Measurements from ENCODE around the gene GPS1.

Gene GPS1

GRCh38 chr17:82088838-82089722 lies 37.4 kb downstream of the GPS1 start:
- H3K27me3 ChIP-seq (ENCODE audit: insufficient read depth, low read length) = no peaks in the 10 kb centered on the region
- no peak overlapping the region for H3K4me2 ChIP-seq (ENCODE audit: low read length)
- no peaks in the 10 kb centered on the region for H3K4me1 ChIP-seq (ENCODE audit: insufficient read depth, low read length, severe bottlenecking)
- no peaks in the 10 kb centered on the region for H3K79me2 ChIP-seq (ENCODE audit: insufficient read depth, low read length)
- no peak overlapping the region for H3K27ac ChIP-seq (ENCODE audit: low read depth, low read length, poor library complexity, severe bottlenecking)
- H3K4me3 ChIP-seq (ENCODE audit: low read depth, low read length, poor library complexity, severe bottlenecking) = no peak overlapping the region
- no peak for TF ChIP-seq CTCF (IDR thresholded peaks at IDR 0.05; ENCODE audit: low read length)
- no peak for TF ChIP-seq EZH2 (IDR thresholded peaks at IDR 0.05; ENCODE audit: borderline replicate concordance, low read length)
- no peaks in the 10 kb centered on the region for H3F3A ChIP-seq (ENCODE audit: insufficient read depth, low read length)
- H3K9ac ChIP-seq (ENCODE audit: low read length) = no peak overlapping the region
- no peak overlapping the region for H2AFZ ChIP-seq (ENCODE audit: low read length)
- no peaks in the 10 kb centered on the region for H3K9me2 ChIP-seq (ENCODE audit: low read depth, low read length)
- H3K9me3 ChIP-seq (ENCODE audit: low read length) = no peaks in the 10 kb centered on the region
- H3K36me3 ChIP-seq (ENCODE audit: insufficient read depth, low read length) = peaks cover 99% of the 10 kb centered on the region
- no peaks in the 10 kb centered on the region for H4K20me1 ChIP-seq (ENCODE audit: insufficient read depth, low read length)

- H3K4me1 ChIP-seq (ENCODE audit: insufficient read depth, low read length, severe bottlenecking) = no peaks in the 10 kb centered on the region
- H4K20me1 ChIP-seq (ENCODE audit: insufficient read depth, low read length) = no peaks in the 10 kb centered on the region
- no peaks in the 10 kb centered on the region for H3K9me2 ChIP-seq (ENCODE audit: low read depth, low read length)
- H3K4me2 ChIP-seq (ENCODE audit: low read length) = no peak overlapping the region
- H3K4me3 ChIP-seq (ENCODE audit: low read depth, low read length, poor library complexity, severe bottlenecking) = no peak overlapping the region
- H3K9ac ChIP-seq (ENCODE audit: low read length) = no peak overlapping the region
- H2AFZ ChIP-seq (ENCODE audit: low read length) = no peak overlapping the region
- no peak for TF ChIP-seq CTCF (IDR thresholded peaks at IDR 0.05; ENCODE audit: low read length)
- peaks cover 94% of the 10 kb centered on the region for H3K36me3 ChIP-seq (ENCODE audit: insufficient read depth, low read length)
- H3K27ac ChIP-seq (ENCODE audit: low read depth, low read length, poor library complexity, severe bottlenecking) = no peak overlapping the region
- no peaks in the 10 kb centered on the region for H3K79me2 ChIP-seq (ENCODE audit: insufficient read depth, low read length)
- H3K9me3 ChIP-seq (ENCODE audit: low read length) = no peaks in the 10 kb centered on the region
- H3K27me3 ChIP-seq (ENCODE audit: insufficient read depth, low read length) = no peaks in the 10 kb centered on the region
- H3F3A ChIP-seq (ENCODE audit: insufficient read depth, low read length) = no peaks in the 10 kb centered on the region
Observed at GRCh38 chr17:82089723-82090548, 38.2 kb downstream of the GPS1 start.

GRCh38 chr17:82090549-82091263 lies 39.0 kb downstream of the GPS1 start:
- H3K27me3 ChIP-seq (ENCODE audit: insufficient read depth, low read length) = no peaks in the 10 kb centered on the region
- no peak overlapping the region for H2AFZ ChIP-seq (ENCODE audit: low read length)
- H4K20me1 ChIP-seq (ENCODE audit: insufficient read depth, low read length) = no peaks in the 10 kb centered on the region
- no peaks in the 10 kb centered on the region for H3K9me2 ChIP-seq (ENCODE audit: low read depth, low read length)
- no peak overlapping the region for H3K4me3 ChIP-seq (ENCODE audit: low read depth, low read length, poor library complexity, severe bottlenecking)
- peaks cover under 1% of the 10 kb centered on the region for H3K4me1 ChIP-seq (ENCODE audit: insufficient read depth, low read length, severe bottlenecking)
- TF ChIP-seq EZH2 (IDR thresholded peaks at IDR 0.05; ENCODE audit: borderline replicate concordance, low read length) (no peak), CTCF (IDR thresholded peaks at IDR 0.05; ENCODE audit: low read length) (no peak)
- no peak overlapping the region for H3K4me2 ChIP-seq (ENCODE audit: low read length)
- H3K9me3 ChIP-seq (ENCODE audit: low read length) = no peaks in the 10 kb centered on the region
- peaks cover 94% of the 10 kb centered on the region for H3K36me3 ChIP-seq (ENCODE audit: insufficient read depth, low read length)
- no peak overlapping the region for H3K9ac ChIP-seq (ENCODE audit: low read length)
- H3F3A ChIP-seq (ENCODE audit: insufficient read depth, low read length) = no peaks in the 10 kb centered on the region
- 0 out of 2 replicates have a peak, but pooled peaks cover 1% of the 10 kb centered on the region for H3K79me2 ChIP-seq (ENCODE audit: insufficient read depth, low read length)
- H3K27ac ChIP-seq (ENCODE audit: low read depth, low read length, poor library complexity, severe bottlenecking) = no peak overlapping the region
